GM23248 (cell line): ENCODE data around the gene FGD2. TPM values are rescaled to one million over a fixed set of nuclear protein-coding genes. Genes with fewer than 3 reads are reported as not detected.
A peak's percentile ranks its signal among the peaks of the same experiment; 100 is the strongest.
"Not testable (repeated sequence)": the region's sequence is repeated elsewhere in the genome, so short reads cannot be mapped to it uniquely, and the experiment has no call there.

ENCODE experiments used
- DNase-seq: peaks from one replicate; pipeline ENCODE4 v3.0.0-alpha.2; 2015
- H2AFZ ChIP-seq: fragments of 200-600 bp; sonication (generic); 2 replicates; pipeline ENCODE4 v1.6.1; 2016; ENCODE audit warnings: antibody characterized with exemption
- H3F3A ChIP-seq: fragments of 200-600 bp; sonication (generic); 2 replicates; pipeline ENCODE4 v1.6.1; 2016; ENCODE audit warnings: mild to moderate bottlenecking, antibody characterized with exemption, mixed run types; ENCODE audit not compliant: insufficient read depth
- H3K27ac ChIP-seq: fragments of 200-600 bp; sonication (generic); 2 replicates; pipeline ENCODE4 v1.5.1; 2016; ENCODE audit warnings: mild to moderate bottlenecking
- H3K27me3 ChIP-seq: fragments of 200-600 bp; sonication (generic); replicated peaks from 2 replicates; pipeline ENCODE4 v1.6.1; 2016; ENCODE audit warnings: mild to moderate bottlenecking; ENCODE audit not compliant: insufficient read depth
- H3K36me3 ChIP-seq: fragments of 200-600 bp; sonication (generic); 2 replicates; pipeline ENCODE4 v1.6.1; 2016; ENCODE audit warnings: low read depth, mild to moderate bottlenecking
- H3K4me1 ChIP-seq: fragments of 200-600 bp; sonication (generic); 2 replicates; pipeline ENCODE4 v1.6.1; 2016; ENCODE audit warnings: mild to moderate bottlenecking; ENCODE audit not compliant: insufficient read depth
- H3K4me2 ChIP-seq: fragments of 200-600 bp; sonication (generic); one replicate; pipeline ENCODE4 v1.6.1; 2016; ENCODE audit warnings: mild to moderate bottlenecking; ENCODE audit not compliant: unreplicated experiment
- H3K4me3 ChIP-seq: fragments of 200-600 bp; sonication (generic); 2 replicates; pipeline ENCODE4 v1.5.1; 2016; ENCODE audit warnings: mild to moderate bottlenecking
- H3K79me2 ChIP-seq: fragments of 200-600 bp; sonication (generic); 2 replicates; pipeline ENCODE4 v1.6.1; 2016; ENCODE audit warnings: mild to moderate bottlenecking; ENCODE audit not compliant: insufficient read depth
- H3K9ac ChIP-seq: fragments of 200-600 bp; sonication (generic); 2 replicates; pipeline ENCODE4 v1.6.1; 2016; ENCODE audit warnings: mild to moderate bottlenecking
- H3K9me2 ChIP-seq: fragments of 200-600 bp; sonication (generic); 2 replicates; pipeline ENCODE4 v1.6.1; 2016; ENCODE audit warnings: mixed run types, mild to moderate bottlenecking, moderate library complexity; ENCODE audit not compliant: insufficient read depth
- H3K9me3 ChIP-seq: fragments of 200-600 bp; sonication (generic); one replicate; pipeline ENCODE4 v1.6.1; 2017; ENCODE audit warnings: low read depth
- H4K20me1 ChIP-seq: fragments of 200-600 bp; sonication (generic); 2 replicates; pipeline ENCODE4 v1.6.0; 2016; ENCODE audit not compliant: insufficient read depth
- EZH2 ChIP-seq: fragments of 200-600 bp; sonication (generic); IDR thresholded peaks from 2 replicates; pipeline ENCODE4 v1.6.1; 2018; ENCODE audit warnings: antibody characterized with exemption, mild to moderate bottlenecking; ENCODE audit not compliant: insufficient read depth, poor library complexity, severe bottlenecking
- EZH2phosphoT487 ChIP-seq: fragments of 200-600 bp; sonication (generic); IDR thresholded peaks from 2 replicates; pipeline ENCODE4 v1.6.1; 2018; ENCODE audit warnings: antibody characterized with exemption, moderate library complexity, mild to moderate bottlenecking, low read depth; ENCODE audit not compliant: insufficient read depth
- WGBS, 2 experiments: methylation state at CpG; one replicate each; pipeline ENCODE4 v1.1.6; 2015 to 2017; ENCODE audit warnings: low lambda C conversion rate in 2 of 2, low coverage in 1 of 2; ENCODE audit errors: missing lambda C conversion rate in 2 of 2; 5-methylcytosine and 5-hydroxymethylcytosine counted together
- in situ Hi-C: fragments of 300-500 bp; cut with MboI; formaldehyde crosslinking; loops from 2 replicates; pipeline ENCODE4 v1.15.0; 2020
- polyA plus RNA-seq: library from polyadenylated mRNA; unstranded; fragments of >200 nt; fragmentation: Nextera tagmentation; extraction: Ambion mirVana; gene quantifications from 2 replicates; pipeline ENCODE4 v1.2.1, GENCODE V29; 2016
- total RNA-seq: library from RNA; depleted of rRNA; stranded (reverse); fragments of >200 nt; shearing (Covaris generic); gene quantifications from 2 replicates; pipeline ENCODE4 v1.2.3, GENCODE V29; 2014

Gene FGD2
- total and polyA plus RNA-seq, 2 experiments from 2014 or later, result not detected

- Histone ChIP-seq H3F3A (peaks cover 16% of the 10 kb centered on the region; the same call in 1 of the 2 replicates), H3K36me3 (no peaks in the 10 kb centered on the region), H3K27me3 (no peaks in the 10 kb centered on the region), H3K4me1 (peaks cover 13% of the 10 kb centered on the region), H3K79me2 (no peaks in the 10 kb centered on the region), H3K9ac (no peak overlapping the region), H4K20me1 (no peaks in the 10 kb centered on the region), H3K9me3 (no peaks in the 10 kb centered on the region), H3K9me2 (no peaks in the 10 kb centered on the region), H3K27ac (no peak overlapping the region), H3K4me3 (no peak overlapping the region), H3K4me2 (no peak overlapping the region), H2AFZ (no peak overlapping the region)
- WGBS, 2 experiments, result 90 to 94% methylated on average over 4 of the region's 4 CpGs
- no peak for TF ChIP-seq EZH2phosphoT487
- TF ChIP-seq EZH2, result no peak
- in situ Hi-C loops, result loop anchor here (10.0 kb wide), 1 partner anchor 118 kb away; the partner anchor contains the start of gene PIM1
- no peak for DNase-seq
Measured at GRCh38 chr6:37057128-37057471, 51.6 kb downstream of the FGD2 start.

GRCh38 chr6:37057678-37058077 lies 52.2 kb downstream of the FGD2 start:
- TF ChIP-seq EZH2, result no peak
- TF ChIP-seq EZH2phosphoT487, result no peak
- H3K4me2 ChIP-seq, result no peak overlapping the region
- H3K4me3 ChIP-seq, result no peak overlapping the region
- H3K9ac ChIP-seq, result no peak overlapping the region
- in situ Hi-C loops, result loop anchor here (10.0 kb wide), 1 partner anchor 117 kb away; the partner anchor contains the start of gene PIM1
- peaks cover 16% of the 10 kb centered on the region; the same call in 1 of the 2 replicates for H3F3A ChIP-seq
- H3K27me3 ChIP-seq, result no peaks in the 10 kb centered on the region
- 88 to 92% methylated on average over 7 of the region's 7 CpGs for WGBS, 2 experiments
- peaks cover 13% of the 10 kb centered on the region for H3K4me1 ChIP-seq
- H3K27ac ChIP-seq, result no peak overlapping the region
- no peaks in the 10 kb centered on the region for H3K9me2 ChIP-seq
- H3K79me2 ChIP-seq, result no peaks in the 10 kb centered on the region
- DNase-seq, result no peak
- no peaks in the 10 kb centered on the region for H4K20me1 ChIP-seq
- no peaks in the 10 kb centered on the region for H3K36me3 ChIP-seq
- H2AFZ ChIP-seq, result no peak overlapping the region
- no peaks in the 10 kb centered on the region for H3K9me3 ChIP-seq

GRCh38 chr6:37058084-37058586 lies 52.7 kb downstream of the FGD2 start:
- Histone ChIP-seq H3K4me2 (no peak overlapping the region), H2AFZ (no peak overlapping the region), H3K27ac (0 out of 2 replicates have a peak overlapping the region, but pooled peaks have one; percentile 20), H3K4me3 (no peak overlapping the region), H3K9me2 (no peaks in the 10 kb centered on the region), H3K4me1 (peaks cover 13% of the 10 kb centered on the region), H3K36me3 (no peaks in the 10 kb centered on the region), H3K9ac (no peak overlapping the region), H3K79me2 (no peaks in the 10 kb centered on the region), H3K27me3 (no peaks in the 10 kb centered on the region), H3F3A (peaks cover 16% of the 10 kb centered on the region; the same call in 1 of the 2 replicates), H3K9me3 (no peaks in the 10 kb centered on the region), H4K20me1 (no peaks in the 10 kb centered on the region)
- TF ChIP-seq EZH2 (no peak), EZH2phosphoT487 (no peak)
- 73 to 78% methylated on average over 9 of the region's 9 CpGs for WGBS, 2 experiments
- peak; percentile 87 for DNase-seq
- in situ Hi-C loops, result loop anchor here (10.0 kb wide), 1 partner anchor 117 kb away; the partner anchor contains the start of gene PIM1

- not testable (repeated sequence) for H3K9me3 ChIP-seq, DNase-seq, H3K36me3 ChIP-seq, H4K20me1 ChIP-seq, H3K4me3 ChIP-seq, H3K27me3 ChIP-seq, H3K9me2 ChIP-seq, H3K79me2 ChIP-seq, H2AFZ ChIP-seq
- in situ Hi-C loops, result loop anchor here (10.0 kb wide), 1 partner anchor 116 kb away; the partner anchor contains the start of gene PIM1
- Histone ChIP-seq H3F3A (peaks cover 16% of the 10 kb centered on the region; the same call in 1 of the 2 replicates), H3K27ac (peak overlapping the region; percentile 94), H3K4me2 (peak overlapping the region; percentile 76), H3K9ac (peak overlapping the region; percentile 84), H3K4me1 (peaks cover 13% of the 10 kb centered on the region)
- 59 to 61% methylated on average over 5 of the region's 5 CpGs for WGBS, 2 experiments
Measured at GRCh38 chr6:37058984-37059343, 53.5 kb downstream of the FGD2 start.
